IPS-20b (cell line): ENCODE data around the gene TEKTIP1.

Experiments used
- H3K27ac ChIP-seq: one replicate; pipeline ENCODE4 v1.5.1; 2013; ENCODE audit warnings: low read length
- H3K27me3 ChIP-seq: 2 replicates; pipeline ENCODE4 v1.6.1; 2013; ENCODE audit warnings: mild to moderate bottlenecking, low read length, inconsistent platforms; ENCODE audit not compliant: insufficient read depth
- H3K36me3 ChIP-seq: 2 replicates; pipeline ENCODE4 v1.6.1; 2013; ENCODE audit warnings: low read depth, mild to moderate bottlenecking, inconsistent platforms, low read length, moderate library complexity; ENCODE audit not compliant: insufficient read depth
- H3K4me1 ChIP-seq: 2 replicates; pipeline ENCODE4 v1.6.1; 2013; ENCODE audit warnings: mild to moderate bottlenecking, control low read depth, inconsistent platforms, low read length, moderate library complexity; ENCODE audit not compliant: insufficient read depth
- H3K4me3 ChIP-seq: 2 replicates; pipeline ENCODE4 v1.5.1; 2013; ENCODE audit warnings: mild to moderate bottlenecking, low read length, inconsistent platforms
- H3K9ac ChIP-seq: 2 replicates; pipeline ENCODE4 v1.6.1; 2013; ENCODE audit warnings: low read depth, mild to moderate bottlenecking, inconsistent platforms, low read length, moderate library complexity
- H3K9me3 ChIP-seq: 2 replicates; pipeline ENCODE4 v1.6.1; 2013; ENCODE audit warnings: mild to moderate bottlenecking, low read depth, low read length, inconsistent platforms; ENCODE audit not compliant: insufficient read depth

TEKTIP1 gene

GRCh38 chr19:3520166-3521103 is 18.5 kb upstream of the TEKTIP1 start:
- H3K27ac ChIP-seq: no peak overlapping the region
- H3K27me3 ChIP-seq: no peaks in the 10 kb centered on the region
- peaks cover 13% of the 10 kb centered on the region for H3K4me1 ChIP-seq
- peaks cover 7% of the 10 kb centered on the region; the same call in 1 of the 2 replicates for H3K36me3 ChIP-seq
- H3K9ac ChIP-seq: no peak overlapping the region
- no peaks in the 10 kb centered on the region for H3K9me3 ChIP-seq
- no peak overlapping the region for H3K4me3 ChIP-seq

GRCh38 chr19:3521104-3521445 is 17.9 kb upstream of the TEKTIP1 start:
- H3K4me3 ChIP-seq: no peak overlapping the region
- no peaks in the 10 kb centered on the region for H3K9me3 ChIP-seq
- peaks cover 10% of the 10 kb centered on the region for H3K4me1 ChIP-seq
- no peaks in the 10 kb centered on the region for H3K27me3 ChIP-seq
- H3K27ac ChIP-seq: no peak overlapping the region
- H3K36me3 ChIP-seq: peaks cover 7% of the 10 kb centered on the region; the same call in 1 of the 2 replicates
- no peak overlapping the region for H3K9ac ChIP-seq

DNA sequence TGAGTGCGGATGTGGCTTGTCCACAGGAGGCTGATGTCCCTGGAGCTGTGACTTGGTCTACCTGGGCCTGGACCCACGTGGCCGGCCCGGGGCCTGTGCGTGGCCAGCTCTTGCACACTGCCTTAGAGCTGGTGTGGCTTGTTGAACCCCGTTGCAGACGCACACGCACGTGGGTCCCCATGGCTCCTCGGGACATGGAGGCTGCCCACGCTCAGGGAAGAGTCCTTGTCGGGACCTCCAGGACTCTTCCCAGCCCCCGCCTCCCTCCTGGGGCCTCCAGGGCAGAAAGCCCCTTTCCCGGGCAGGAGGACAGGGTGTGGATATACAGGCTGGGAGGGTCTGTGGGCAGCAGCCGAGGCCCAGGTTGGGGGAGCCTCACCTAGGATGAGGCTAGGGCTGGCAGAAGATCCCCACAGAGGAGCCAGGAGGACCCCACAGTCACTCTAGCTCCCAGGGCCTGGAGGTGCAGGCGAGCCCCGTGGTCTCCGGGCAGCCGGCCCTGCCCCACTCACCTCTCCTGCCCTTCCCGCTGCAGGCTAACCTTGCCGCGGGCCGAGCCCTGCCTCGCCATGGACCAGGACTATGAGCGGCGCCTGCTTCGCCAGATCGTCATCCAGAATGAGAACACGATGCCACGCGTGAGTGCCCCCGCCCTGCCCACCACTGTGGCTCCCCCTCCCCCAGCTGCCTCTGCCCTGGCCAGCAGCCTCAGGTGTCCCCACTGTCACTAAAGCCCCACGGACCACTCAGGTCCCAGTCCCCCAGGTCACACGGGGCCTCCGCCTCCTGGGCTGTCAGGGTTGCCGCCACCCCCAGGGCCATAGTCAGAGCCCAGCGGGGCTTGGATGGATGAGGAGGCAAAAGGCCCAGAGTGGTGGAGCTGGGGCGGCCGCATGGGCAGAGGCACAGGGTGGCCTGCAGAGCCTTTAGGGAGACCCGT is 16.3 kb upstream of the TEKTIP1 start:
- H3K36me3 ChIP-seq: peaks cover 14% of the 10 kb centered on the region; the same call in 1 of the 2 replicates
- H3K9me3 ChIP-seq: no peaks in the 10 kb centered on the region
- no peaks in the 10 kb centered on the region for H3K27me3 ChIP-seq
- no peak overlapping the region for H3K4me3 ChIP-seq
- no peak overlapping the region for H3K27ac ChIP-seq
- no peak overlapping the region for H3K9ac ChIP-seq
- H3K4me1 ChIP-seq: peaks cover 10% of the 10 kb centered on the region

GRCh38 chr19:3523361-3524077 is 15.5 kb upstream of the TEKTIP1 start:
- Histone ChIP-seq H3K27me3 (no peaks in the 10 kb centered on the region), H3K4me3 (no peak overlapping the region), H3K4me1 (peaks cover 6% of the 10 kb centered on the region), H3K9me3 (no peaks in the 10 kb centered on the region), H3K27ac (no peak overlapping the region), H3K36me3 (peaks cover 14% of the 10 kb centered on the region; the same call in 1 of the 2 replicates), H3K9ac (no peak overlapping the region)

DNA sequence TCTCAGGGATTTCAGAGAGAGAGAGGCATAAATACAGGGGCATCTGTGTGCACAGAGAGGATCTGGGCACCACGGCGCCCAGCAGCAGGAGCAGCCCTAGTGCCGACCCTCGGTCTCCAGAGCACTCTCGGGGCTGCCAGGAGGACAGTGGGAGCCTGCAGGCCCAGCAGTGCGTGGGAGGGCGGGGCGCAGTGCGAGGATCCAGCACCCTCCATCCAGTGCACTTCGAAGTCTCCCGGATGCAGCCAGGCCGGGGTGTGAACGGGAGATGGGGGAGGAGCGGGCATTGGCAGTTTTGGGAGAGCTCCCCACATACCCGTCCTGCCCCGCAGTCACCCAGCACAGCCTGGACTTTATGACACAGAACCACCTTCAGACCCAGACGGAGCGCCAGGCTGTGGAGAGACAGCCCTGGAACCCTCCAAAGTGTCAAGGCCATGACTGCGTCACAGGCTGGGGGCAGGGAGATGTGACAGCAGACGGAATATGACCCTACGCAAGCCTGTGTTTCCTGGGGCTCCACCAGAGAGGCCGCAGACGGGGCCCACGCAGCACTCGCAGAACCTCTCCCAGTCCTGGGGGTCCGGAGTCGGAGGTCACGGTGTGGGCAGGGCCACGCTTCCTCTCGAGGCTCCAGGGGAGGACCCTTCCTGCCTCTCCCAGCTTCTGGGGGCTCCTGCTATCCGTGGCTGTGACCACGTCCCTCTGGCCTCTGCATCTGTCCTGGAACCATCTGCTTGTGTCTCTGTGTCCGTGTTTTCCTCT is 14.7 kb upstream of the TEKTIP1 start:
- Histone ChIP-seq H3K27me3 (no peaks in the 10 kb centered on the region), H3K36me3 (peaks cover 14% of the 10 kb centered on the region; the same call in 1 of the 2 replicates), H3K4me3 (no peak overlapping the region), H3K9ac (no peak overlapping the region), H3K9me3 (no peaks in the 10 kb centered on the region), H3K4me1 (no peaks in the 10 kb centered on the region), H3K27ac (no peak overlapping the region)

- peaks cover 14% of the 10 kb centered on the region; the same call in 1 of the 2 replicates for H3K36me3 ChIP-seq
- H3K4me3 ChIP-seq: no peak overlapping the region
Observed at GRCh38 chr19:3524904-3525451, 14.0 kb upstream of the TEKTIP1 start.

DNA sequence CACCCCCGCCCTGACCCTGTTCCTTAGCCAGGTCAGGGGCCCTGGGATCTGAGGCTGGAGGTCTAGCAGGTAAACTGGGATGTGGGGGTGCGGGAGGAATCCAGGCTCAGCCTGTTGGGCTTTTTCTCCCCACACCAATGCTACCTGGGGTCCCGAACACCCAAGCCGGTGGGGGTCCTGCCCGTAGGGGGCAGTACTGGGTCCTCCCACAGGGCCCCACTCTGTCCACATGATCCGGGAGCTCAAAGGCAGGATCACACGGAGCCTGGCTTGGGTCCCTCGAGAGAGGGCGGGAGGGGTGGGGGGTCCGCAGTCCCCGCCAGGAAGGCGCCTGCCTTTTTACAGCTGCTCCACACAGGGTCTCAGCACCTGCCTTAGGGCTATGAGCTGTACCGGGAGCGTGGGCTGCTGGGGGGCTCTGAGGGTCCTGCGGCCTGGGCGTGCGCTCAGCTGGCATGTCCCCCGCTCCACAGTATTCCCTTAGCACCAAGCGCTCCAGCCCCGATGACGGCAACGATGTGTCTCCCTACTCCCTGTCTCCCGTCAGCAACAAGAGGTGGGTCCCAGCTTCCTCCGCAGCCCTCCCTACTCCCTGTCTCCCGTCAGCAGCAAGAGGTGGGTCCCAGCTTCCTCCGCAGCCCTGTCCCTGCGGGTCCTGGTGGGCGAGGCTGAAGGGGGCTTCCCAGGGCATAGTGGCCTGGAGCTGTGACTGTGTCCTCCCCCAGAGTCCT is 12.3 kb upstream of the TEKTIP1 start:
- Histone ChIP-seq H3K9ac (no peak overlapping the region), H3K27ac (no peak overlapping the region), H3K36me3 (peaks cover 23% of the 10 kb centered on the region), H3K9me3 (no peaks in the 10 kb centered on the region), H3K4me3 (no peak overlapping the region), H3K4me1 (no peaks in the 10 kb centered on the region), H3K27me3 (no peaks in the 10 kb centered on the region)

More at GRCh38 chr19:3524904-3525451, 14.0 kb upstream of the TEKTIP1 start:
- Histone ChIP-seq H3K27ac (no peak overlapping the region), H3K9ac (no peak overlapping the region), H3K9me3 (no peaks in the 10 kb centered on the region), H3K27me3 (no peaks in the 10 kb centered on the region), H3K4me1 (no peaks in the 10 kb centered on the region)

GRCh38 chr19:3527238-3527910 is 11.6 kb upstream of the TEKTIP1 start:
- H3K36me3 ChIP-seq: peaks cover 28% of the 10 kb centered on the region

DNA sequence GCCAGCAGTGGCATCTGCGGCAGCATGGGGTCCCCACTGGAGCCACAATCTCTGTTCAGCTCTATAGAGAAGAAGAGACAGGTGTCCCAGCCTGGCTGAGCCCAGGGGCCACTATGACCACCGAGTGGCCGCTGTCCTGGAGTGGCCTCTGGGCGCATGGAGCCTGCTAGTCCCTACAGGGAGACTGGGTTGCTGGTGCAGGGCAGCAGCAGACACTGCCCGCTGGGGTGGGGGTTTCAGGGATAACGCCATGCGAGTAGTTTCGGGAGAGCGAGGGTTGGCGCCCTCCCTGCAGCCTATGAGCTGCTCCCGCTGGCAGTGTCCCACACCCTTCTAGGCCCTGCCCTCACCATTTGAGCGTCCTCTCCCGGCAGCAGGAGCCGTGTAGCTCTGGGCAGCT is 10.9 kb upstream of the TEKTIP1 start:
- H3K27ac ChIP-seq: no peak overlapping the region
- no peaks in the 10 kb centered on the region for H3K27me3 ChIP-seq
- H3K9ac ChIP-seq: no peak overlapping the region
- no peaks in the 10 kb centered on the region for H3K9me3 ChIP-seq
- H3K4me1 ChIP-seq: no peaks in the 10 kb centered on the region
- H3K36me3 ChIP-seq: peaks cover 34% of the 10 kb centered on the region
- no peak overlapping the region for H3K4me3 ChIP-seq

More at GRCh38 chr19:3527238-3527910, 11.6 kb upstream of the TEKTIP1 start:
- H3K27ac ChIP-seq: no peak overlapping the region
- no peaks in the 10 kb centered on the region for H3K4me1 ChIP-seq
- H3K27me3 ChIP-seq: no peaks in the 10 kb centered on the region
- H3K9ac ChIP-seq: no peak overlapping the region
- H3K4me3 ChIP-seq: no peak overlapping the region
- no peaks in the 10 kb centered on the region for H3K9me3 ChIP-seq
